ENCODE data around the gene PPARG.
"Not testable (repeated sequence)": the region's sequence is repeated elsewhere in the genome, so short reads cannot be mapped to it uniquely, and the experiment has no call there.

The PPARG gene

GRCh38 chr3:12279591-12280326 is 9.1 kb upstream of the PPARG start:
- DNase-seq (ENCODE audit: low read depth) = no peak

- DNase-seq (ENCODE audit: low read depth) = no peak
Measured at GRCh38 chr3:12280357-12280806, 8.5 kb upstream of the PPARG start.

- DNase-seq (ENCODE audit: low read depth) = no peak
Measured at GRCh38 chr3:12284591-12284990, 4.3 kb upstream of the PPARG start.

- no peak for DNase-seq (ENCODE audit: low read depth)
Measured at GRCh38 chr3:12285003-12285555, 3.8 kb upstream of the PPARG start.

- not testable (repeated sequence) for DNase-seq (ENCODE audit: low read depth)
Measured at GRCh38 chr3:12285779-12286178, 3.1 kb upstream of the PPARG start.

GRCh38 chr3:12286504-12286903 is 2.4 kb upstream of the PPARG start:
- no peak for DNase-seq (ENCODE audit: low read depth)

GRCh38 chr3:12286927-12287726 is 1.7 kb upstream of the PPARG start:
- DNase-seq (ENCODE audit: low read depth) = no peak

- DNase-seq (ENCODE audit: low read depth) = no peak
Measured at GRCh38 chr3:12287727-12288181, 1.1 kb upstream of the PPARG start.

GRCh38 chr3:12289524-12289923 is 654 bp downstream of the PPARG start:
- DNase-seq (ENCODE audit: low read depth) = no peak

- DNase-seq (ENCODE audit: low read depth) = no peak
Measured at GRCh38 chr3:12292770-12293169, 3.9 kb downstream of the PPARG start.

GRCh38 chr3:12294885-12295580 is 6.2 kb downstream of the PPARG start:
- peak; percentile 64 for DNase-seq (ENCODE audit: low read depth)

GRCh38 chr3:12296511-12296910 is 7.6 kb downstream of the PPARG start:
- DNase-seq (ENCODE audit: low read depth) = no peak

- no peak for DNase-seq (ENCODE audit: low read depth)
Measured at GRCh38 chr3:12299026-12299425, 10.2 kb downstream of the PPARG start.

- no peak for DNase-seq (ENCODE audit: low read depth)
Measured at GRCh38 chr3:12300137-12300536, 11.3 kb downstream of the PPARG start.

- no peak for DNase-seq (ENCODE audit: low read depth)
Measured at GRCh38 chr3:12301031-12301430, 12.2 kb downstream of the PPARG start.

GRCh38 chr3:12301513-12301912 is 12.6 kb downstream of the PPARG start:
- no peak for DNase-seq (ENCODE audit: low read depth)

GRCh38 chr3:12302564-12302963 is 13.7 kb downstream of the PPARG start:
- no peak for DNase-seq (ENCODE audit: low read depth)

GRCh38 chr3:12303534-12303933 is 14.7 kb downstream of the PPARG start:
- peak; percentile 93 for DNase-seq (ENCODE audit: low read depth)

- DNase-seq (ENCODE audit: low read depth) = no peak
Measured at GRCh38 chr3:12303993-12304392, 15.1 kb downstream of the PPARG start.

- no peak for DNase-seq (ENCODE audit: low read depth)
Measured at GRCh38 chr3:12307136-12307535, 18.3 kb downstream of the PPARG start.

- DNase-seq (ENCODE audit: low read depth) = peak; percentile 87
Measured at GRCh38 chr3:12308517-12308916, 19.6 kb downstream of the PPARG start.

GRCh38 chr3:12309716-12310115 is 20.8 kb downstream of the PPARG start:
- DNase-seq (ENCODE audit: low read depth) = no peak

All from non-pigmented ciliary epithelial cell (primary cell).